GM12878 (cell line): ENCODE results near the gene CRYBA1. TPM values are rescaled to one million over a fixed set of nuclear protein-coding genes. Genes with fewer than 3 reads are reported as not detected.

Source experiments
- ATAC-seq: fragments of 200-7000 bp; cut with Tn5 transposase; 3 replicates; pipeline ENCODE4 v1.9.1; 2020; ENCODE audit warnings: mild to moderate bottlenecking, moderate library complexity
- BruUV-seq: library from RNA; stranded (reverse); fragments of 400-500 nt; replicated peaks from 2 replicates; lab custom pipeline; 2021; lab: Mats Ljungman, UMichigan
- CTCF ChIA-PET: fragments of 300-600 bp; sonication (Branson Sonifier 250); formaldehyde crosslinking; extraction: SDS; loops from one replicate; lab custom pipeline; 2021; ENCODE audit warnings: inconsistent platforms; lab: Yijun Ruan, JAX
- POLR2A ChIA-PET: fragments of 350-600 bp; formaldehyde crosslinking; extraction: SDS; loops from one replicate; lab custom pipeline; 2021; ENCODE audit warnings: inconsistent platforms; lab: Charles Lee
- RAD21 ChIA-PET: fragments of 300-600 bp; sonication (Branson Sonifier 250); formaldehyde crosslinking; loops from one replicate; lab custom pipeline; 2023; ENCODE audit warnings: antibody characterized with exemption; ENCODE audit not compliant: unreplicated experiment; lab: Charles Lee
- SMC1A ChIA-PET: fragments of 300-600 bp; sonication (Branson Sonifier 250); formaldehyde crosslinking; loops from one replicate; lab custom pipeline; 2023; ENCODE audit not compliant: unreplicated experiment, uncharacterized antibody; lab: Charles Lee
- DNase-seq: peaks from one replicate; pipeline ENCODE4 v3.0.0-alpha.2; 2011; ENCODE audit warnings: low read depth, low spot score
- FAIRE-seq: peaks from 3 replicates; lab custom pipeline; 2011; peaks lifted over from hg19 to GRCh38; lab: Jason Lieb, UNC
- H2AFZ ChIP-seq: 2 replicates; pipeline ENCODE4 v1.6.0; 2011; ENCODE audit warnings: low read depth, low read length, control low read depth; ENCODE audit not compliant: control insufficient read depth
- H3K27ac ChIP-seq: 2 replicates; pipeline ENCODE4 v1.5.1; 2011; ENCODE audit warnings: control low read depth; ENCODE audit not compliant: control insufficient read depth, insufficient read depth
- H3K27me3 ChIP-seq, 2 experiments: replicated peaks in 1 of 2; 2 replicates each; pipeline versions ENCODE4 v1.6.0 to v1.6.1; 2011; ENCODE audit warnings: low read length in 1 of 2; ENCODE audit not compliant: control insufficient read depth in 2 of 2, insufficient read depth in 2 of 2
- H3K36me3 ChIP-seq, 2 experiments: 2 replicates each; pipeline ENCODE4 v1.5.1; 2011; ENCODE audit warnings: low read length in 1 of 2; ENCODE audit not compliant: control insufficient read depth in 2 of 2, insufficient read depth in 2 of 2
- H3K4me1 ChIP-seq: 2 replicates; pipeline ENCODE4 v1.6.1; 2011; ENCODE audit warnings: mild to moderate bottlenecking, low read length, moderate library complexity, mixed read lengths; ENCODE audit not compliant: control insufficient read depth, insufficient read depth
- H3K4me2 ChIP-seq: 2 replicates; pipeline ENCODE4 v1.6.0; 2011; ENCODE audit warnings: control low read depth; ENCODE audit not compliant: control insufficient read depth, insufficient read depth
- H3K4me3 ChIP-seq: fragments of 200-600 bp; sonication (generic); 2 replicates; pipeline ENCODE4 v1.5.1; 2016
- H3K79me2 ChIP-seq: 2 replicates; pipeline ENCODE4 v1.6.0; 2011; ENCODE audit warnings: low read length; ENCODE audit not compliant: control insufficient read depth, insufficient read depth
- H3K9ac ChIP-seq: 2 replicates; pipeline ENCODE4 v1.8.0; 2011; ENCODE audit warnings: low read length, control low read depth, mixed read lengths; ENCODE audit not compliant: control insufficient read depth, insufficient read depth
- H3K9me3 ChIP-seq: replicated peaks from 3 replicates; pipeline ENCODE4 v1.5.1; 2011; ENCODE audit warnings: mild to moderate bottlenecking, low read length; ENCODE audit not compliant: control insufficient read depth, insufficient read depth
- H4K20me1 ChIP-seq: 2 replicates; pipeline ENCODE4 v1.6.0; 2011; ENCODE audit not compliant: control insufficient read depth, insufficient read depth
- BMI1 ChIP-seq: fragments of 450-650 bp; IDR thresholded peaks from 2 replicates; pipeline ENCODE4 v1.6.1; 2016; ENCODE audit warnings: mild to moderate bottlenecking, moderate library complexity, borderline replicate concordance
- DPF2 ChIP-seq: fragments of 450-650 bp; IDR thresholded peaks from 2 replicates; pipeline ENCODE4 v1.6.1; 2017; ENCODE audit warnings: mild to moderate bottlenecking
- GABPA ChIP-seq: IDR thresholded peaks from 2 replicates; pipeline ENCODE4 v1.6.1; 2014; ENCODE audit warnings: antibody characterized with exemption, low read depth, mild to moderate bottlenecking, inconsistent platforms
- MTA3 ChIP-seq: IDR thresholded peaks from 2 replicates; pipeline ENCODE4 v1.6.1; 2012; ENCODE audit warnings: low read length, inconsistent platforms, borderline replicate concordance
- RBBP5 ChIP-seq: fragments of 200-600 bp; sonication (generic); conservative IDR thresholded peaks from 2 replicates; pipeline ENCODE4 v1.6.1; 2016
- RCOR1 ChIP-seq: conservative IDR thresholded peaks from 2 replicates; pipeline ENCODE4 v1.6.1; 2012; ENCODE audit warnings: low read depth, low read length, improper control_type of control experiment
- RELA ChIP-seq: fragments of 450-650 bp; IDR thresholded peaks from 2 replicates; pipeline ENCODE4 v1.8.0; 2014; ENCODE audit warnings: borderline replicate concordance; ENCODE audit not compliant: partially characterized antibody
- TCF12 ChIP-seq: IDR thresholded peaks from 2 replicates; pipeline ENCODE4 v1.6.1; 2011; ENCODE audit warnings: low read depth, mild to moderate bottlenecking, low read length
- WGBS: methylation state at CpG from one replicate; pipeline ENCODE4 v1.1.6; 2016; ENCODE audit warnings: low lambda C conversion rate; ENCODE audit not compliant: insufficient replicate concordance, insufficient coverage; ENCODE audit errors: missing lambda C conversion rate; 5-methylcytosine and 5-hydroxymethylcytosine counted together
- in situ Hi-C: fragments of 300-500 bp; cut with MboI; formaldehyde crosslinking; loops from 9 replicates; pipeline ENCODE4 v1.14.3; 2018; ENCODE audit warnings: mixed read lengths
- intact Hi-C: fragments of 100-400 bp; cut with micrococcal nuclease; formaldehyde crosslinking; loops from one replicate; pipeline ENCODE4 v1.14.2; 2022; ENCODE audit not compliant: unreplicated experiment
- polyA plus RNA-seq, 11 experiments: library from polyadenylated mRNA; depleted of rRNA in 4 of 11; unstranded in 6 of 11; stranded (reverse) in 5 of 11; fragments of >200 nt; fragmentation: Nextera tagmentation in 4 of 11; fragmentation: Illumina TruSeq in 1 of 11; extraction: Ambion mirVana in 4 of 11; extraction: Trizol in 1 of 11; gene quantifications; 1 replicate in 1 of 11; 2 replicates in 10 of 11; pipeline versions ENCODE4 v1.2.1 to v1.2.3, GENCODE V29; 2011 to 2016; ENCODE audit warnings: inconsistent platforms in 2 of 11, missing spikeins in 2 of 11, low read depth in 1 of 11
- total RNA-seq, 4 experiments: library from RNA; depleted of rRNA in 3 of 4; stranded (reverse); fragments of >200 nt in 3 of 4; fragmentation: Illumina TruSeq in 1 of 4; extraction: Trizol in 1 of 4; gene quantifications; 2 replicates each; pipeline versions ENCODE4 v1.2.1 to v1.2.3, GENCODE V29; 2013 to 2021
- TF ChIP-seq, protein P1 (sequence below): fragments of 450-650 bp; IDR thresholded peaks from 2 replicates; pipeline ENCODE4 v1.6.1; 2018; ENCODE audit warnings: borderline replicate concordance, mild to moderate bottlenecking; ENCODE audit not compliant: partially characterized antibody
- TF ChIP-seq, protein P2 (sequence below): IDR thresholded peaks from 2 replicates; pipeline ENCODE4 v1.6.1; 2012; ENCODE audit warnings: mild to moderate bottlenecking, low read depth, low read length

The CRYBA1 gene
- total and polyA plus RNA-seq, 10 of the 15 experiments (the other 5 are each of a cell fraction or from before 2014, with no cell fraction given) = not detected

DNA sequence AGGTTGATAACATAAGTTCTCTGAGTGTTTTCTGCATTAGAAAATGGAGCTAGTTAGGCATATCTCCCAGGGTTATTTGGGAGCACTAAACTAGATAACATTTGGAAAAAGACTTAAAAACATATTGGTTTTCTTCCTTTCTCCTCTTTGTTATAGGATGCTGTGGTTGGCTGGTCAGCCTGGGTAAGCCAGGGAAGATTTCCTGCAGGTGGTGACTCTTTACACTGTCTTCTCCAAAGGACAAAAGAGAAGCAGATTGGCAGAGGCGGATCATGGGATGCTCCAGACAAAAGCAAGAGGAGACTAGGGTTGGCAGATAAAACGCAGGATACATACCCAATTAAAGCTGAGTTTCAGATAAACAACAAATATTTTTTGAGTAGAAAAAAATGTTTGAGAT, 6.2 kb upstream of the CRYBA1 start:
- no peak overlapping the region for H3K27ac ChIP-seq
- intact Hi-C loops = no loop called here
- no peaks in the 10 kb centered on the region; the same call in 1 of the 2 replicates for H3K4me1 ChIP-seq
- ChIA-PET SMC1A (interaction anchor here (0.9 to 1.7 kb wide), 5 partner anchors 10 to 22 kb away, joined by 3 to 6 read pairs (median 4); no protein-coding TSS in a partner anchor), POLR2A (no interaction called here), RAD21 (interaction anchor here (0.9 to 2.2 kb wide), 4 partner anchors 20 to 116 kb away, joined by 3 to 14 read pairs (median 4); no protein-coding TSS in a partner anchor), CTCF (interaction anchor here (0.8 to 3.0 kb wide), 7 partner anchors 15 to 130 kb away, joined by 3 to 21 read pairs (median 4); no protein-coding TSS in a partner anchor)
- no TSS peak for BruUV-seq
- no peaks in the 10 kb centered on the region for H3K79me2 ChIP-seq
- no peak overlapping the region for H2AFZ ChIP-seq
- no peaks in the 10 kb centered on the region for H3K36me3 ChIP-seq
- no peaks in the 10 kb centered on the region for H4K20me1 ChIP-seq
- 32% methylated on average over 2 of the region's 2 CpGs for WGBS
- no peak overlapping the region for H3K4me2 ChIP-seq
- H3K27me3 ChIP-seq = no peaks in the 10 kb centered on the region
- FAIRE-seq (no peak), ATAC-seq (no peak), DNase-seq (no peak)
- no peak for TF ChIP-seq RELA
- TF ChIP-seq RBBP5 = no peak
- TF ChIP-seq TCF12 = no peak
- TF ChIP-seq, protein P1, sequence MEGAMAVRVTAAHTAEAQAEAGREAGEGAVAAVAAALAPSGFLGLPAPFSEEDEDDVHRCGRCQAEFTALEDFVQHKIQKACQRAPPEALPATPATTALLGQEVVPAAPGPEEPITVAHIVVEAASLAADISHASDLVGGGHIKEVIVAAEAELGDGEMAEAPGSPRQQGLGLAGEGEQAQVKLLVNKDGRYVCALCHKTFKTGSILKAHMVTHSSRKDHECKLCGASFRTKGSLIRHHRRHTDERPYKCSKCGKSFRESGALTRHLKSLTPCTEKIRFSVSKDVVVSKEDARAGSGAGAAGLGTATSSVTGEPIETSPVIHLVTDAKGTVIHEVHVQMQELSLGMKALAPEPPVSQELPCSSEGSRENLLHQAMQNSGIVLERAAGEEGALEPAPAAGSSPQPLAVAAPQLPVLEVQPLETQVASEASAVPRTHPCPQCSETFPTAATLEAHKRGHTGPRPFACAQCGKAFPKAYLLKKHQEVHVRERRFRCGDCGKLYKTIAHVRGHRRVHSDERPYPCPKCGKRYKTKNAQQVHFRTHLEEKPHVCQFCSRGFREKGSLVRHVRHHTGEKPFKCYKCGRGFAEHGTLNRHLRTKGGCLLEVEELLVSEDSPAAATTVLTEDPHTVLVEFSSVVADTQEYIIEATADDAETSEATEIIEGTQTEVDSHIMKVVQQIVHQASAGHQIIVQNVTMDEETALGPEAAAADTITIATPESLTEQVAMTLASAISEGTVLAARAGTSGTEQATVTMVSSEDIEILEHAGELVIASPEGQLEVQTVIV = no peak
- no peak for TF ChIP-seq GABPA
- no peak for TF ChIP-seq RCOR1
- TF ChIP-seq DPF2 = no peak
- no peak for TF ChIP-seq MTA3
- TF ChIP-seq, protein P2, sequence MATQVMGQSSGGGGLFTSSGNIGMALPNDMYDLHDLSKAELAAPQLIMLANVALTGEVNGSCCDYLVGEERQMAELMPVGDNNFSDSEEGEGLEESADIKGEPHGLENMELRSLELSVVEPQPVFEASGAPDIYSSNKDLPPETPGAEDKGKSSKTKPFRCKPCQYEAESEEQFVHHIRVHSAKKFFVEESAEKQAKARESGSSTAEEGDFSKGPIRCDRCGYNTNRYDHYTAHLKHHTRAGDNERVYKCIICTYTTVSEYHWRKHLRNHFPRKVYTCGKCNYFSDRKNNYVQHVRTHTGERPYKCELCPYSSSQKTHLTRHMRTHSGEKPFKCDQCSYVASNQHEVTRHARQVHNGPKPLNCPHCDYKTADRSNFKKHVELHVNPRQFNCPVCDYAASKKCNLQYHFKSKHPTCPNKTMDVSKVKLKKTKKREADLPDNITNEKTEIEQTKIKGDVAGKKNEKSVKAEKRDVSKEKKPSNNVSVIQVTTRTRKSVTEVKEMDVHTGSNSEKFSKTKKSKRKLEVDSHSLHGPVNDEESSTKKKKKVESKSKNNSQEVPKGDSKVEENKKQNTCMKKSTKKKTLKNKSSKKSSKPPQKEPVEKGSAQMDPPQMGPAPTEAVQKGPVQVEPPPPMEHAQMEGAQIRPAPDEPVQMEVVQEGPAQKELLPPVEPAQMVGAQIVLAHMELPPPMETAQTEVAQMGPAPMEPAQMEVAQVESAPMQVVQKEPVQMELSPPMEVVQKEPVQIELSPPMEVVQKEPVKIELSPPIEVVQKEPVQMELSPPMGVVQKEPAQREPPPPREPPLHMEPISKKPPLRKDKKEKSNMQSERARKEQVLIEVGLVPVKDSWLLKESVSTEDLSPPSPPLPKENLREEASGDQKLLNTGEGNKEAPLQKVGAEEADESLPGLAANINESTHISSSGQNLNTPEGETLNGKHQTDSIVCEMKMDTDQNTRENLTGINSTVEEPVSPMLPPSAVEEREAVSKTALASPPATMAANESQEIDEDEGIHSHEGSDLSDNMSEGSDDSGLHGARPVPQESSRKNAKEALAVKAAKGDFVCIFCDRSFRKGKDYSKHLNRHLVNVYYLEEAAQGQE = no peak
- TF ChIP-seq BMI1 = no peak
- no peak overlapping the region for H3K9ac ChIP-seq
- no peaks in the 10 kb centered on the region for H3K9me3 ChIP-seq
- in situ Hi-C loops = no loop called here
- no peak overlapping the region for H3K4me3 ChIP-seq
